Iris pigment epithelial cell (primary cell): ENCODE measurements around the gene CTAGE9.

Experiments used
- DNase-seq: peaks from one replicate; pipeline ENCODE4 v3.0.0-alpha.2; 2011; ENCODE audit warnings: low read depth

CTAGE9 gene

GRCh38 chr6:131673184-131673583, 37.6 kb downstream of the CTAGE9 start:
- DNase-seq, result no peak

DNA sequence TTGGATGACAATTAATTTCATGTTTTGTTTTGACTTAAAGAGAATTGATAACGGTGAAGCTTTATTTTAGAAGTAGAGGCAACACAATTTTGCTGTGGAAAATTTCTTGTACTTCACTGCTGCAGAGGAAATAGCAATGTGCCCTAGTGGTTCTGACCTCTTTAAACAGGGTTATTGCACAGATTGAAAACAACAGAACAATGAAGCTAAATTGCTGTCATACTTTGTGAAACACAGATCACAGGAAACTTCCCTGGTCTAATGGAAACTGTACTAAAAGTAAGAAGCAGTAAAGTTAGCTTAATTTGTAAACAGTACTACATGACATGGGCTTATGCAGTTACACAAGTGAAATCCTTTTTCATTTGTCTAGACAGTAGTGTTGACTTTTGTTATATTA, 40.9 kb downstream of the CTAGE9 start:
- DNase-seq, result peak; percentile 31

- DNase-seq, result no peak
Observed at GRCh38 chr6:131663578-131664165, 47.1 kb downstream of the CTAGE9 start.

DNA sequence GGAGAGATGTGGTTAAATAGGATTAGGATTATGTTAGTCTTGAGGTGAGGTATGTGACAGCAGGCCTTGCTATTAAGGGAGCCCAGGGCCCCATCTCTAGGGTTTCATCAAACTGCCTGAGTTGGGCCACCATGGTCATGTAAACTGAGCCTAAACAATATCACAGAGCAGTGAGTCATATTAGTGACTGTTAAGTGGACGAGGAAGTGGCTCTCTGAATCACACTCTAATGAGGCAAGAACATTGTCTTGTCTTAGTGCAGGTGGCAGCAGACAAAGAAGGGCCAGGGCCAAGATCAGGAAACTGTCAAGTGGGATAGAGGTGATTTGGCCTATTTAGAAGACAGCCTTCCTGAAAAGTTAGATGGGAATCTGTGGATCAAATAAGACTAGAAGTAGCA, 50.6 kb downstream of the CTAGE9 start:
- peak; percentile 41 for DNase-seq
